ENCODE measurements around the gene PPP3CA.

The PPP3CA gene

DNA sequence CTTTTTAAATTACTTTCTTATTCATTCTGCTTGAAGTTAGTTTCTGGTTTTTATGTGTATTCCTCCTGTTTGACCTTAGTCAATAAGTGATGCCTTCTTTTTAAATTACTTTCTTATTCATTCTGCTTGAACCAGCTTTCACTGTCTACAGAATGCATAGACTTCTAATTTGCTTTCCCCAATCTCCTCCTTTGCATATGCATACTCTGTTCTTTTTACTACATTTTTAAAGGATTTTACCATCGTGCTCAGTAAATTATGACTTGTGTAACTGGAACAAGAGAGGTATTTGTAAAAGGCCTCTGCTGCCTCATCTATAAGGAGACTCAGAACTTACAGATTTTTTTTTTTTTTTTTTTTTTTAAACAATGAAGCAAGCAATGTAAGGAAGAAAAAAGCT lies 228.7 kb downstream of the PPP3CA start:
- TF ChIP-seq, protein P1, sequence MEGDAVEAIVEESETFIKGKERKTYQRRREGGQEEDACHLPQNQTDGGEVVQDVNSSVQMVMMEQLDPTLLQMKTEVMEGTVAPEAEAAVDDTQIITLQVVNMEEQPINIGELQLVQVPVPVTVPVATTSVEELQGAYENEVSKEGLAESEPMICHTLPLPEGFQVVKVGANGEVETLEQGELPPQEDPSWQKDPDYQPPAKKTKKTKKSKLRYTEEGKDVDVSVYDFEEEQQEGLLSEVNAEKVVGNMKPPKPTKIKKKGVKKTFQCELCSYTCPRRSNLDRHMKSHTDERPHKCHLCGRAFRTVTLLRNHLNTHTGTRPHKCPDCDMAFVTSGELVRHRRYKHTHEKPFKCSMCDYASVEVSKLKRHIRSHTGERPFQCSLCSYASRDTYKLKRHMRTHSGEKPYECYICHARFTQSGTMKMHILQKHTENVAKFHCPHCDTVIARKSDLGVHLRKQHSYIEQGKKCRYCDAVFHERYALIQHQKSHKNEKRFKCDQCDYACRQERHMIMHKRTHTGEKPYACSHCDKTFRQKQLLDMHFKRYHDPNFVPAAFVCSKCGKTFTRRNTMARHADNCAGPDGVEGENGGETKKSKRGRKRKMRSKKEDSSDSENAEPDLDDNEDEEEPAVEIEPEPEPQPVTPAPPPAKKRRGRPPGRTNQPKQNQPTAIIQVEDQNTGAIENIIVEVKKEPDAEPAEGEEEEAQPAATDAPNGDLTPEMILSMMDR (conservative IDR thresholded peaks at IDR 0.05; ENCODE audit: low read depth, low read length), result no peak
- no peak for DNase-seq (ENCODE audit: low read depth)
- no peak overlapping the region for H3K4me3 ChIP-seq (ENCODE audit: low read length)

DNA sequence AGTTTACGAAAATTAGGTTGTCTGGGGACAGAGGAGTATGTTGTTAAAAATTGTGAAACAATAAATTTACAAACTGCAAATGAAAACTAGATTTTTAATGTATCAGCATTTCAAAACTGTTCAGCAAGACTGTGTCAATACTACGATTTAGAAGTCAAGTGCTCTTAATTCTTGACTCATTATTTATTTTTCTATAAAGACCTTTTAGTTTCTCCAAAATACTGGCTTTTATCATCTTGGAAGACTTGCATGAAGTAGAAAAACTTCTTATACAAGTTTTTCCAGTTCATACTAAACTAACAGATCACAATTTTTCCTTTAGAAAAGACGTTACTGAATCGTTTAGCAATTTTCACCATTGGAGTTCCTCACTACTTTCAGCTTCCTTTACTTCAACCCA lies 231.4 kb downstream of the PPP3CA start:
- no peak for DNase-seq (ENCODE audit: low read depth)
- TF ChIP-seq, protein P1 (conservative IDR thresholded peaks at IDR 0.05; ENCODE audit: low read depth, low read length), result no peak
- H3K4me3 ChIP-seq (ENCODE audit: low read length), result no peak overlapping the region

DNA sequence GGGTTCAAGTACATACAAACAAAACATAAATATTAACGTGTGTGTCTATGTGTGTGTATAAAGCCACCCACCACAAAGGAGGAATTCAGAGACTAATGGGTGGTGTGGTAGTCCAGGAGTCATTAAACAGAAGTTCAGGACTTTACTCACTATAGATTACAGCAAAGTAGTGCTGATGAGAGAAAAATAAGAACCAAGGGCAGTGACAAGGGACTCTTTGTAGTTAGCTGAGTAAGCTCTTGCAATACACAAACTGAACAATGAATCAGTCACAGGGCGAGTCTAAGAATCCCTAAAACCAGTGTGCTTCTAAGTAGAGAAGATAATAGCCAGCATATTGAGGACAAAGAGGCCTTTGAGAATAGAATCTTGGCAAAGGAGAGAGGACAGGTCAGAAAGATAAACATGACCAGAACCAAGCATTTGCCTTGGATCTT lies 232.4 kb downstream of the PPP3CA start:
- DNase-seq (ENCODE audit: low read depth), result peak; percentile 75
- no peak overlapping the region for H3K4me3 ChIP-seq (ENCODE audit: low read length)
- TF ChIP-seq, protein P1 (conservative IDR thresholded peaks at IDR 0.05; ENCODE audit: low read depth, low read length), result no peak

DNA sequence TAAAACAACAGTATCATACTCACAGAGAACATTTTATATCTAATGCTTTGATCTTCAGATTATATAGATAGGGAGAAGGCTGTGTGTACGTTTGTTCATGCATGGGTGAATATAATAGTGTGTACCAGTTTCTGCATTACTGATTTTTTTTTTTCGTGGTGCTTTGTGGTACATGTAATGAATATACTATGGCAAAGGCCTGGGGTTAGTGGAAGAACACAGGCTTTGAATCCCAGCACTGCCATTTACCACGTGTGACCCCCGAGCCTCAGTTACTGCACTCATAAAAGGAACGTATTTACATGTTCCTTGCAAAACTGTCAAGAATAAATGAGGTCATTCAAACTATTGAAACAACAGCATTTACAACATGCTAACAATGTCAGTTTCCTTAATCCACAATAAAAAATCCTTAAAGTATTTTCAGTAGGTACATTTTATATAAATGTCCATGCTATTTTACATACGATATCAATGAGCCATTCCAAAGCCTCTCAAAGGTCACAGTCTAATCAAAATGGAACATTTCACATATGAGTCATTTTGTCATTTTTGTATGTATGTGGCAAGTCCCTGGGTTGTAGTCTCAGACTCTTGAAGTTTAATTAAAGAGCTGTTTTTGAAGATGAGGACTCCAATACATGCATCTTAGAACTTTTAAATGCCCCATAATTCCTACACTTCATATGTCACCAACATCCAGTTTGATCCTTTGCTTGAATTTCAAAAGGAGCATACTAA lies 242.8 kb downstream of the PPP3CA start:
- DNase-seq (ENCODE audit: low read depth), result no peak

DNA sequence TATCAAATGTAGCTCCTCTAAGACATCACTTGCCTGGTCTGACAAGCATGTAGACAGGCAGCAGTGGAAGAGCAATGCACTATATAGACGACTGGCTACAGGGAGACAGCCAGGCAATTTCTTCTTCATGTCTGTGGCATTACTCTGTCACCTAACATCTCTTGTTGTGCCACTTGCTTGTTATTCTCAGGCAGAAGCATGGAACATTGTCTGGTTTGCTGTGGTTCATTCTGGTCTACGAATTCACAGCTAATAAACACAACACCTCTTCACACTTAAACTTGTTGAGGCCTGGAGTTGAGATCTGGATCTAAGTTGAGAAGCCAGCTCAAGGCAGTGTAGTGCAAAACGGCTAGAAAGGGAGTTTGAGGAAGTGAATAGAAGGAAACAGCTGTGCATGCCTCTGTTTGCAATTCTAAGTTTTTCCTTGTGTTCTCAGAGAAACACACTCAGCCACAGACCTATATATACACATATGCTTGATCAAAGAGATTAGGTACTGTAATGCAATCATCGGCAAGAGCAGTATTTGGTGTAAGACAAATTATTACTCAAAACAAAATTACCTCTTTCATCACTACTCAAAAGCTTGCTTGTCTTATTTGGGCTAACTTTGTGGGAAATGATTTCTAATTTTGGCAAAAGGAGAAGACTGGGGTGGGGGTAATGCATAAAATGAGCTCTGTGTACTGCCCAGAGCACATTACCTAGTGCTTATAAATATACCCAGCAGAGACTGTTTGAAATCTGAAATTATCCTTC lies 243.8 kb downstream of the PPP3CA start:
- no peak overlapping the region for H3K4me3 ChIP-seq (ENCODE audit: low read length)
- DNase-seq (ENCODE audit: low read depth), result no peak
- TF ChIP-seq, protein P1 (conservative IDR thresholded peaks at IDR 0.05; ENCODE audit: low read depth, low read length), result no peak

More for the DNA sequence above, 242.8 kb downstream of the PPP3CA start:
- no peak overlapping the region for H3K4me3 ChIP-seq (ENCODE audit: low read length)
- TF ChIP-seq, protein P1 (conservative IDR thresholded peaks at IDR 0.05; ENCODE audit: low read depth, low read length), result no peak

DNA sequence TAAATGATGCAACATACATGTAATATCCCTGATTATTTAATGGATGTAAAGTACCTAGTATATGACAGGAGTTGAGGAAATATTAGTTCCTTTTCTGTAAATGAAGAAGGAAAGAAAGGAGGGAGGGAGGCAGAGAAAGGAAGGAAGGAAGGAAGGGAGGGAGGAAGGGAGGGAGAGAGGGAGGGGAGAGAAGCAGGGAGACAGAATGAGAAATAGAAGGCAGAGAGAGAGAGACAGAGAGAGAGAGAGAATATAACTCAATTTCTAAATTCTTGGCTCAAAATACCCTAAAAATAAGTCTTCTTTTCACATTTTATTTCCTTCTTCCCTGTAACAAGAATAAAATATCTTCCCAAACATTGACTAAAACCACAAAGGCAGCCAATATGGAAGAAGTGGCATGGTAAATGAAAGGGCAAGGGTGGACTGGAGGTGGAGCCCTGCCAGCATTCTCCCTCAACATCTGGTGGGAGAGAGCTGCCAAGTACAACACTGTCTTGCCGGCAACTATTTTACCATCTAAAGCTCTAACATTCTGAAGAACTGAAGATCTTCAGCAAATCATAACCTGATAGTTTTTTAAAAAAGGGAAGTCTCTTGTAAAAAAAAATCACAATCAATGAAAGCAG lies 245.1 kb downstream of the PPP3CA start:
- DNase-seq (ENCODE audit: low read depth), result no peak

More for the DNA sequence above, 245.1 kb downstream of the PPP3CA start:
- no peak overlapping the region for H3K4me3 ChIP-seq (ENCODE audit: low read length)
- TF ChIP-seq, protein P1 (conservative IDR thresholded peaks at IDR 0.05; ENCODE audit: low read depth, low read length), result no peak
